ENCODE results near the gene ERC2. TPM values are rescaled to one million over a fixed set of nuclear protein-coding genes. Genes with fewer than 3 reads are reported as not detected.
A peak's percentile ranks its signal among the peaks of the same experiment; 100 is the strongest.

The ERC2 gene
- total and polyA plus RNA-seq, 9 donors: 0.52 to 2.0 (median 0.82) TPM

- WGBS (ENCODE audit: insufficient coverage): no CpG with 5 or more reads among the region's 5 CpGs
- H3K9me3 ChIP-seq (replicated peaks; ENCODE audit: control insufficient read depth, low read depth, low read length): peaks cover 10% of the 10 kb centered on the region
- no peaks in the 10 kb centered on the region for H3K4me1 ChIP-seq (ENCODE audit: control insufficient read depth, insufficient read depth, low read length)
- no peak overlapping the region for H3K27ac ChIP-seq (ENCODE audit: low read length)
- H3K36me3 ChIP-seq (ENCODE audit: control insufficient read depth, insufficient read depth, low read length): no peaks in the 10 kb centered on the region
- no peaks in the 10 kb centered on the region for H3K27me3 ChIP-seq (ENCODE audit: control insufficient read depth, insufficient read depth, low read length)
- no peak overlapping the region for H3K4me3 ChIP-seq (ENCODE audit: low read length)
- peak; percentile 89 for DNase-seq
These were observed 348.5 kb downstream of the ERC2 start for GRCh38 chr3:56119575-56120349.

- Histone ChIP-seq H3K4me3 (ENCODE audit: low read length) (no peak overlapping the region), H3K9me3 (replicated peaks; ENCODE audit: control insufficient read depth, low read depth, low read length) (peaks cover 10% of the 10 kb centered on the region), H3K36me3 (ENCODE audit: control insufficient read depth, insufficient read depth, low read length) (no peaks in the 10 kb centered on the region), H3K4me1 (ENCODE audit: control insufficient read depth, insufficient read depth, low read length) (no peaks in the 10 kb centered on the region), H3K27me3 (ENCODE audit: control insufficient read depth, insufficient read depth, low read length) (no peaks in the 10 kb centered on the region), H3K27ac (ENCODE audit: low read length) (no peak overlapping the region)
- no peak for DNase-seq
- no CpG with 5 or more reads among the region's 1 CpG for whole genome bisulfite sequencing (ENCODE audit: insufficient coverage)
These were observed 349.3 kb downstream of the ERC2 start for GRCh38 chr3:56118968-56119367.

GRCh38 chr3:56115698-56116097 lies 352.6 kb downstream of the ERC2 start:
- no CpG with 5 or more reads among the region's 2 CpGs for WGBS (ENCODE audit: insufficient coverage)
- Histone ChIP-seq H3K4me1 (ENCODE audit: control insufficient read depth, insufficient read depth, low read length) (peaks cover 4% of the 10 kb centered on the region), H3K36me3 (ENCODE audit: control insufficient read depth, insufficient read depth, low read length) (no peaks in the 10 kb centered on the region), H3K9me3 (replicated peaks; ENCODE audit: control insufficient read depth, low read depth, low read length) (peaks cover 10% of the 10 kb centered on the region), H3K4me3 (ENCODE audit: low read length) (no peak overlapping the region), H3K27ac (ENCODE audit: low read length) (no peak overlapping the region), H3K27me3 (ENCODE audit: control insufficient read depth, insufficient read depth, low read length) (no peaks in the 10 kb centered on the region)
- DNase-seq: no peak

- DNase-seq: no peak
- H3K27me3 ChIP-seq (ENCODE audit: control insufficient read depth, insufficient read depth, low read length): no peaks in the 10 kb centered on the region
- peaks cover 10% of the 10 kb centered on the region for H3K9me3 ChIP-seq (replicated peaks; ENCODE audit: control insufficient read depth, low read depth, low read length)
- H3K4me1 ChIP-seq (ENCODE audit: control insufficient read depth, insufficient read depth, low read length): peaks cover 4% of the 10 kb centered on the region
- H3K27ac ChIP-seq (ENCODE audit: low read length): no peak overlapping the region
- no CpG with 5 or more reads among the region's 2 CpGs for WGBS (ENCODE audit: insufficient coverage)
- H3K36me3 ChIP-seq (ENCODE audit: control insufficient read depth, insufficient read depth, low read length): no peaks in the 10 kb centered on the region
- no peak overlapping the region for H3K4me3 ChIP-seq (ENCODE audit: low read length)
These were observed 353.1 kb downstream of the ERC2 start for GRCh38 chr3:56115199-56115598.

- H3K9me3 ChIP-seq (replicated peaks; ENCODE audit: control insufficient read depth, low read depth, low read length): peaks cover 10% of the 10 kb centered on the region
- H3K27ac ChIP-seq (ENCODE audit: low read length): no peak overlapping the region
- H3K27me3 ChIP-seq (ENCODE audit: control insufficient read depth, insufficient read depth, low read length): no peaks in the 10 kb centered on the region
- no peak for DNase-seq
- WGBS (ENCODE audit: insufficient coverage): 71% methylated on average over 1 of the region's 2 CpGs
- H3K36me3 ChIP-seq (ENCODE audit: control insufficient read depth, insufficient read depth, low read length): no peaks in the 10 kb centered on the region
- peaks cover 4% of the 10 kb centered on the region for H3K4me1 ChIP-seq (ENCODE audit: control insufficient read depth, insufficient read depth, low read length)
- H3K4me3 ChIP-seq (ENCODE audit: low read length): no peak overlapping the region
These were observed 354.4 kb downstream of the ERC2 start for GRCh38 chr3:56113908-56114307.

GRCh38 chr3:56113231-56113630 lies 355.0 kb downstream of the ERC2 start:
- DNase-seq: no peak
- no peaks in the 10 kb centered on the region for H3K36me3 ChIP-seq (ENCODE audit: control insufficient read depth, insufficient read depth, low read length)
- H3K4me3 ChIP-seq (ENCODE audit: low read length): no peak overlapping the region
- H3K4me1 ChIP-seq (ENCODE audit: control insufficient read depth, insufficient read depth, low read length): peaks cover 4% of the 10 kb centered on the region
- H3K27ac ChIP-seq (ENCODE audit: low read length): no peak overlapping the region
- H3K9me3 ChIP-seq (replicated peaks; ENCODE audit: control insufficient read depth, low read depth, low read length): peaks cover 10% of the 10 kb centered on the region
- no CpG with 5 or more reads among the region's 1 CpG for WGBS (ENCODE audit: insufficient coverage)
- H3K27me3 ChIP-seq (ENCODE audit: control insufficient read depth, insufficient read depth, low read length): no peaks in the 10 kb centered on the region

GRCh38 chr3:56111606-56112304 lies 356.5 kb downstream of the ERC2 start:
- Histone ChIP-seq H3K4me3 (ENCODE audit: low read length) (no peak overlapping the region), H3K9me3 (replicated peaks; ENCODE audit: control insufficient read depth, low read depth, low read length) (peaks cover 10% of the 10 kb centered on the region), H3K27ac (ENCODE audit: low read length) (peak overlapping the region; percentile 44), H3K4me1 (ENCODE audit: control insufficient read depth, insufficient read depth, low read length) (peaks cover 4% of the 10 kb centered on the region), H3K36me3 (ENCODE audit: control insufficient read depth, insufficient read depth, low read length) (no peaks in the 10 kb centered on the region), H3K27me3 (ENCODE audit: control insufficient read depth, insufficient read depth, low read length) (no peaks in the 10 kb centered on the region)
- DNase-seq: peak; percentile 80
- no CpG with 5 or more reads among the region's 3 CpGs for WGBS (ENCODE audit: insufficient coverage)

- Histone ChIP-seq H3K27me3 (ENCODE audit: control insufficient read depth, insufficient read depth, low read length) (no peaks in the 10 kb centered on the region), H3K4me1 (ENCODE audit: control insufficient read depth, insufficient read depth, low read length) (peaks cover 4% of the 10 kb centered on the region), H3K9me3 (replicated peaks; ENCODE audit: control insufficient read depth, low read depth, low read length) (peaks cover 9% of the 10 kb centered on the region), H3K4me3 (ENCODE audit: low read length) (no peak overlapping the region), H3K27ac (ENCODE audit: low read length) (no peak overlapping the region), H3K36me3 (ENCODE audit: control insufficient read depth, insufficient read depth, low read length) (no peaks in the 10 kb centered on the region)
- DNase-seq: no peak
- WGBS (ENCODE audit: insufficient coverage): 69% methylated on average over 2 of the region's 3 CpGs
These were observed 357.4 kb downstream of the ERC2 start for GRCh38 chr3:56110886-56111285.

GRCh38 chr3:56107157-56107556 lies 361.1 kb downstream of the ERC2 start:
- H3K4me1 ChIP-seq (ENCODE audit: control insufficient read depth, insufficient read depth, low read length): peaks cover 4% of the 10 kb centered on the region
- no peak overlapping the region for H3K27ac ChIP-seq (ENCODE audit: low read length)
- DNase-seq: no peak
- no peaks in the 10 kb centered on the region for H3K9me3 ChIP-seq (replicated peaks; ENCODE audit: control insufficient read depth, low read depth, low read length)
- H3K27me3 ChIP-seq (ENCODE audit: control insufficient read depth, insufficient read depth, low read length): no peaks in the 10 kb centered on the region
- H3K36me3 ChIP-seq (ENCODE audit: control insufficient read depth, insufficient read depth, low read length): no peaks in the 10 kb centered on the region
- no peak overlapping the region for H3K4me3 ChIP-seq (ENCODE audit: low read length)

GRCh38 chr3:56102032-56102431 lies 366.2 kb downstream of the ERC2 start:
- Histone ChIP-seq H3K27me3 (ENCODE audit: control insufficient read depth, insufficient read depth, low read length) (no peaks in the 10 kb centered on the region), H3K9me3 (replicated peaks; ENCODE audit: control insufficient read depth, low read depth, low read length) (no peaks in the 10 kb centered on the region), H3K4me3 (ENCODE audit: low read length) (no peak overlapping the region), H3K27ac (ENCODE audit: low read length) (no peak overlapping the region), H3K36me3 (ENCODE audit: control insufficient read depth, insufficient read depth, low read length) (no peaks in the 10 kb centered on the region), H3K4me1 (ENCODE audit: control insufficient read depth, insufficient read depth, low read length) (no peaks in the 10 kb centered on the region)
- no peak for DNase-seq
- WGBS (ENCODE audit: insufficient coverage): 79% methylated on average over 6 of the region's 6 CpGs

Data from muscle of leg (tissue), 11 donors.